OCI-LY1 (cell line): ENCODE results near the gene MED29.
A peak's percentile ranks its signal among the peaks of the same experiment; 100 is the strongest.

Experiments used
- H2AFZ ChIP-seq: fragments of 200-600 bp; sonication (generic), shearing (Covaris generic); 2 replicates; pipeline ENCODE4 v1.6.0; 2014; ENCODE audit warnings: antibody characterized with exemption, mild to moderate bottlenecking, low read length
- H3F3A ChIP-seq: fragments of 200-600 bp; sonication (generic), shearing (Covaris generic); 2 replicates; pipeline ENCODE4 v1.6.0; 2014; ENCODE audit warnings: mild to moderate bottlenecking, antibody characterized with exemption, low read length, moderate library complexity; ENCODE audit not compliant: insufficient read depth
- H3K27ac ChIP-seq: fragments of 200-600 bp; sonication (generic); 2 replicates; pipeline ENCODE4 v1.5.1; 2014; ENCODE audit warnings: low read length, mixed run types, mild to moderate bottlenecking, low read depth; ENCODE audit not compliant: poor library complexity, severe bottlenecking
- H3K27me3 ChIP-seq: fragments of 200-600 bp; sonication (generic); 2 replicates; pipeline ENCODE4 v1.6.0; 2014; ENCODE audit warnings: antibody characterized with exemption, mild to moderate bottlenecking, low read length, moderate library complexity; ENCODE audit not compliant: insufficient read depth
- H3K36me3 ChIP-seq: fragments of 200-600 bp; sonication (generic); 2 replicates; pipeline ENCODE4 v1.6.1; 2014; ENCODE audit warnings: mild to moderate bottlenecking, antibody characterized with exemption, low read length, moderate library complexity, mixed read lengths; ENCODE audit not compliant: insufficient read depth
- H3K4me1 ChIP-seq: fragments of 200-600 bp; sonication (generic); 2 replicates; pipeline ENCODE4 v1.5.1; 2014; ENCODE audit warnings: mild to moderate bottlenecking, low read length, moderate library complexity; ENCODE audit not compliant: insufficient read depth, severe bottlenecking
- H3K4me2 ChIP-seq: fragments of 200-600 bp; sonication (generic), shearing (Covaris generic); 2 replicates; pipeline ENCODE4 v1.6.1; 2014; ENCODE audit warnings: low read length
- H3K4me3 ChIP-seq: fragments of 200-600 bp; sonication (generic); 2 replicates; pipeline ENCODE4 v1.5.1; 2014; ENCODE audit warnings: low read length, low read depth, mild to moderate bottlenecking, mixed read lengths; ENCODE audit not compliant: poor library complexity, severe bottlenecking
- H3K79me2 ChIP-seq: fragments of 200-600 bp; shearing (Covaris generic); 2 replicates; pipeline ENCODE4 v1.6.1; 2016; ENCODE audit warnings: mixed run types, low read length, mixed read lengths; ENCODE audit not compliant: insufficient read depth
- H3K9ac ChIP-seq: fragments of 200-600 bp; sonication (generic), shearing (Covaris generic); 2 replicates; pipeline ENCODE4 v1.6.1; 2014; ENCODE audit warnings: mild to moderate bottlenecking, low read length, mixed read lengths
- H3K9me2 ChIP-seq: fragments of 200-600 bp; sonication (generic), shearing (Covaris generic); 2 replicates; pipeline ENCODE4 v1.6.1; 2014; ENCODE audit warnings: low read depth, mild to moderate bottlenecking, low read length, mixed read lengths
- H3K9me3 ChIP-seq: fragments of 200-600 bp; shearing (Covaris generic); 2 replicates; pipeline ENCODE4 v1.6.1; 2014; ENCODE audit warnings: low read length, mixed read lengths
- H4K20me1 ChIP-seq: fragments of 200-600 bp; sonication (generic), shearing (Covaris generic); 2 replicates; pipeline ENCODE4 v1.6.0; 2016; ENCODE audit warnings: mild to moderate bottlenecking, low read length; ENCODE audit not compliant: insufficient read depth
- EZH2 ChIP-seq: fragments of 200-600 bp; sonication (generic), shearing (Covaris generic); IDR thresholded peaks from 2 replicates; pipeline ENCODE4 v1.8.0; 2017; ENCODE audit warnings: borderline replicate concordance, mixed run types, mild to moderate bottlenecking, antibody characterized with exemption, low read length, moderate library complexity, mixed read lengths
- TF ChIP-seq, protein P1 (sequence below): fragments of 200-600 bp; sonication (generic), shearing (Covaris generic); IDR thresholded peaks from 2 replicates; pipeline ENCODE4 v1.5.1; 2017; ENCODE audit warnings: mild to moderate bottlenecking, antibody characterized with exemption, low read length, moderate library complexity, mixed read lengths

MED29 gene

GRCh38 chr19:39446365-39447084 is 55.3 kb downstream of the MED29 start:
- Histone ChIP-seq H3K9me3 (no peaks in the 10 kb centered on the region), H3K27me3 (no peaks in the 10 kb centered on the region), H3K9me2 (no peaks in the 10 kb centered on the region), H4K20me1 (no peaks in the 10 kb centered on the region), H3K79me2 (peaks cover 59% of the 10 kb centered on the region), H3K9ac (peak overlapping the region; percentile 91), H3K4me2 (peak overlapping the region; percentile 80), H3K36me3 (peaks cover 26% of the 10 kb centered on the region; the same call in 1 of the 2 replicates), H3K4me3 (peak overlapping the region; percentile 85), H3K27ac (peak overlapping the region; percentile 66), H3F3A (no peaks in the 10 kb centered on the region), H2AFZ (no peak overlapping the region), H3K4me1 (peaks cover 46% of the 10 kb centered on the region)
- TF ChIP-seq, protein P1, sequence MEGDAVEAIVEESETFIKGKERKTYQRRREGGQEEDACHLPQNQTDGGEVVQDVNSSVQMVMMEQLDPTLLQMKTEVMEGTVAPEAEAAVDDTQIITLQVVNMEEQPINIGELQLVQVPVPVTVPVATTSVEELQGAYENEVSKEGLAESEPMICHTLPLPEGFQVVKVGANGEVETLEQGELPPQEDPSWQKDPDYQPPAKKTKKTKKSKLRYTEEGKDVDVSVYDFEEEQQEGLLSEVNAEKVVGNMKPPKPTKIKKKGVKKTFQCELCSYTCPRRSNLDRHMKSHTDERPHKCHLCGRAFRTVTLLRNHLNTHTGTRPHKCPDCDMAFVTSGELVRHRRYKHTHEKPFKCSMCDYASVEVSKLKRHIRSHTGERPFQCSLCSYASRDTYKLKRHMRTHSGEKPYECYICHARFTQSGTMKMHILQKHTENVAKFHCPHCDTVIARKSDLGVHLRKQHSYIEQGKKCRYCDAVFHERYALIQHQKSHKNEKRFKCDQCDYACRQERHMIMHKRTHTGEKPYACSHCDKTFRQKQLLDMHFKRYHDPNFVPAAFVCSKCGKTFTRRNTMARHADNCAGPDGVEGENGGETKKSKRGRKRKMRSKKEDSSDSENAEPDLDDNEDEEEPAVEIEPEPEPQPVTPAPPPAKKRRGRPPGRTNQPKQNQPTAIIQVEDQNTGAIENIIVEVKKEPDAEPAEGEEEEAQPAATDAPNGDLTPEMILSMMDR, result no peak
- TF ChIP-seq EZH2, result no peak

- H3K4me1 ChIP-seq, result peaks cover 46% of the 10 kb centered on the region
- no peaks in the 10 kb centered on the region for H3K27me3 ChIP-seq
- peaks cover 69% of the 10 kb centered on the region for H3K79me2 ChIP-seq
- H2AFZ ChIP-seq, result no peak overlapping the region
- peak overlapping the region; percentile 70 for H3K27ac ChIP-seq
- peaks cover 44% of the 10 kb centered on the region for H3K36me3 ChIP-seq
- peak overlapping the region; percentile 85 for H3K4me3 ChIP-seq
- peak overlapping the region; percentile 80 for H3K4me2 ChIP-seq
- H3F3A ChIP-seq, result no peaks in the 10 kb centered on the region
- H3K9ac ChIP-seq, result peak overlapping the region; percentile 44; the same call in 1 of the 2 replicates
- no peak for TF ChIP-seq EZH2
- TF ChIP-seq, protein P1, result no peak
- no peaks in the 10 kb centered on the region for H3K9me3 ChIP-seq
- no peaks in the 10 kb centered on the region for H3K9me2 ChIP-seq
- no peaks in the 10 kb centered on the region for H4K20me1 ChIP-seq
These were observed 57.1 kb downstream of the MED29 start for GRCh38 chr19:39448271-39448670.

GRCh38 chr19:39449116-39449797 is 58.1 kb downstream of the MED29 start:
- H4K20me1 ChIP-seq, result no peaks in the 10 kb centered on the region
- peaks cover 54% of the 10 kb centered on the region for H3K36me3 ChIP-seq
- H3K9me2 ChIP-seq, result no peaks in the 10 kb centered on the region
- no peaks in the 10 kb centered on the region for H3F3A ChIP-seq
- H3K27me3 ChIP-seq, result no peaks in the 10 kb centered on the region
- H3K9ac ChIP-seq, result peak overlapping the region; percentile 35; the same call in 1 of the 2 replicates
- peaks cover 69% of the 10 kb centered on the region for H3K79me2 ChIP-seq
- H3K4me1 ChIP-seq, result peaks cover 46% of the 10 kb centered on the region
- H3K9me3 ChIP-seq, result no peaks in the 10 kb centered on the region
- TF ChIP-seq, protein P1, result no peak
- TF ChIP-seq EZH2, result no peak
- peak overlapping the region; percentile 63 for H3K4me2 ChIP-seq
- H3K27ac ChIP-seq, result peak overlapping the region; percentile 70
- H2AFZ ChIP-seq, result no peak overlapping the region
- H3K4me3 ChIP-seq, result peak overlapping the region; percentile 42
